ENCODE measurements around the gene PIGT.
A peak's percentile ranks its signal among the peaks of the same experiment; 100 is the strongest.
"Not testable (repeated sequence)": the region's sequence is repeated elsewhere in the genome, so short reads cannot be mapped to it uniquely, and the experiment has no call there.

Gene PIGT

DNA sequence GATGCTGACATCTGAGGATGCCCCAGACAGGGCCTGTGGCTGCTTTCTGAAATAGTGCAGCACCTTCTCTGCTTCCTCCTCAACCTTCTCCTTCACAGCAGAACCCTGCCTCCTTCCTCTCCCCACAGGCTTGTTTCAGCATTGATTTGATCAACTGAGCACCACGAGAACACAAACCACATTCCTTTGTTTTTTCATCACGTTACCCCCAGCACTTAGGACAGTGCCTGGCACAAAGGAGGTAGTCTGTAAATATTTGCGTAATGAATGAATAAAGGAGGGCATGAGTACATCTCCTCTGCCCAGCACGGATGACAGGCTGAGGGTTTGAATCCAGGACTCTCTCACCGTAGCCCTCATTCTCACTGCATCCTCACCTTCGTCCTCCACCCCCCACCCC, 32.3 kb downstream of the PIGT start:
- intact Hi-C loops (cut with DNase I), result loop anchor here (5.0 kb wide), 1 partner anchor 136 kb away; no protein-coding TSS in a partner anchor
- no peak for DNase-seq

DNA sequence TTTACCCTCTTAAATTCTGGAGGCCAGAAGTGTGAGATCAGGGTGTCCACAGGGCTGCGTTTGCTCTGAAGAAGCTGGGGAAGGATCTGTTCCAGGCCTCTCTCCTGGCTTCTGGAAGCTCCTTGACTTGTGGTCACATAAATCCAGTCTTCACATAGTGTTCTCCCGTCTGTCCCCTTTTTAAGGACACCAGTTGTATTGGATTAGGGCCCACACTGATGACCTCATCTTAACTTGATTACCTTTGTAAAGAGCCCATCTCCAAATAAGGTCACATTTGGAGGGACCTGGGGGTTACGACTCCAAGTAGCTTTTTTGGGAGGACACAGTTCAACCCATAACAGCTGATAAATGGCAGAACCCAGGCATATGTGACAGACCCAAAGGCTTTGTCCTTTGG, 33.6 kb downstream of the PIGT start:
- no peak for DNase-seq
- intact Hi-C loops (cut with DNase I), result loop anchor here (5.0 kb wide), 1 partner anchor 137 kb away; no protein-coding TSS in a partner anchor

DNA sequence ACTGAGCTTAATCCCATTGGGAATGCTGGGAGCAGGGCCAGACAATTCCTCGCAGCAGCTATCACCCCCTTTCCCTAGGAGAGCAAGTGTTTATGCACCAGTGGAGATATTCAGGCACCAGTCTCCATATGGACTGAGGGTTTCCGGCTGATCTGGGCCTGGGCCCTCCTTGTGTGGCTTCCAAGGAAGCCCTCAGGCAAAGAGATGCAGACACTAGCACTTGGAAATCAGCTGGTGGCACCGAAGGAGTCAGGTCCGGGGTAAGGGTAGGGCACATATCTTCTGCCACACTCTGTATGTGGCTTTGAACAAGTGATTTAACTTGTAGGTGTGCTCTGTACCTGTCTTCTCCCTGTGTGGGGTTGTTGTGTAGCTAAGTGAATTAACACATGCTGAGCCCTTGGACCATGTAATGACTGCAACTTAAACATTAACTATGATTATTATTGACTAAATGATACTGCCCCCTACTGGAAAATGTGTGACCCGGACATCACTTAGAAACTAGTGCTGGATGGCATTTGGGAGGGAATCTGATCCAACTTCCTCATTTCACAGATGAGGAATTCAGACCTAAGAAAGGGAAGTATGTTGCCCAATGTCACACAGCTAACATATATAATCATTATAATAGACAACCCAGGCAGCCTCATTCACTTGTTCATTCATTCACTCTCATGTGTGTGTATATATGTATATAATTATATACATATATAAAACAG, 34.3 kb downstream of the PIGT start:
- intact Hi-C loops (cut with DNase I), result no loop called here
- peak in 9 of 42 donors; percentile 16 to 68 (median 34) for DNase-seq

DNA sequence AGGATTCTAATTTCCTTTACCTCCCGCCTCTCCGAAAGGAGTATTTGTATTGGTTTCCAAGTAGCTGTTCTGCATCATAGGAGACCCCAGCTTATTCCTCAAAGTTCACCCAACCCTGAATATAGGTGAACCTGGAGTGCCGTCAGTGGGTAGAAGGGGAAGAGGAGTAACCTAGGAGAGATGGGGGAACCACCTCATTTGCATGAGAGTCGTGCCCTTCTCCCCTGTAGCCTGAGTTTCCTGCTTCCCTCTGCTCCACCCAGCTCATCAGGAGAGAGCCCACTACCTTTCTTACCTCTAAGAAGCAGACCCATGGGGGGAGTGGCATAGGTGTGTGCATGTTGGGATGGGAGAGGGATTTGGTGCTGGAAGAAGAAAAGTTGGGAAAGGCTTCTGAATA, 36.3 kb downstream of the PIGT start:
- no peak for DNase-seq
- intact Hi-C loops (cut with DNase I), result no loop called here

- DNase-seq, result peak in 19 of 42 donors; percentile 21 to 67 (median 48)
- intact Hi-C loops (cut with DNase I), result no loop called here
Observed at GRCh38 chr20:45452772-45453691, 37.1 kb downstream of the PIGT start.

GRCh38 chr20:45456632-45457031, 40.7 kb downstream of the PIGT start:
- intact Hi-C loops (cut with DNase I), result no loop called here
- peak in 1 of 42 donors; percentile 13 for DNase-seq

GRCh38 chr20:45459606-45460005, 43.7 kb downstream of the PIGT start:
- DNase-seq, result no peak
- intact Hi-C loops (cut with DNase I), result no loop called here

DNA sequence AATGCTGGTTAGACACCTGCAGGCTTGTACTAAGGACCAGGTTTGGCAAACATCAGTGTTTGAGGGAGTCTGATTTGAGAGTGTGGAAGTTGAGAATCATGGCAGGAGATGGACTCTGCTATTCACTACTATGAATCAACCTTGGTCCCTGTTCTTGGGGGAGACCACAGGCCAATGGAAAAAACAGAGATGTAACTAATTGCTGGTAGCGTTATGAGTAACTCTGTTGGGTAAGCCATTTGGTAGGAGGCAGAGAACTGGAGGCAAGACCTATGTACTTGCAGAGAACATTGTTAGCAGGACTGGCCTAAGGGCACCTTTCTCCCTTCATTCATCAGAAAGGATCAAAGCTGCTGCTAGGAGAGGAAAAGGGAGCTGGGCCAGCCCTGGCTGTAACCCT, 45.3 kb downstream of the PIGT start:
- DNase-seq, result no peak
- intact Hi-C loops (cut with DNase I), result no loop called here

DNA sequence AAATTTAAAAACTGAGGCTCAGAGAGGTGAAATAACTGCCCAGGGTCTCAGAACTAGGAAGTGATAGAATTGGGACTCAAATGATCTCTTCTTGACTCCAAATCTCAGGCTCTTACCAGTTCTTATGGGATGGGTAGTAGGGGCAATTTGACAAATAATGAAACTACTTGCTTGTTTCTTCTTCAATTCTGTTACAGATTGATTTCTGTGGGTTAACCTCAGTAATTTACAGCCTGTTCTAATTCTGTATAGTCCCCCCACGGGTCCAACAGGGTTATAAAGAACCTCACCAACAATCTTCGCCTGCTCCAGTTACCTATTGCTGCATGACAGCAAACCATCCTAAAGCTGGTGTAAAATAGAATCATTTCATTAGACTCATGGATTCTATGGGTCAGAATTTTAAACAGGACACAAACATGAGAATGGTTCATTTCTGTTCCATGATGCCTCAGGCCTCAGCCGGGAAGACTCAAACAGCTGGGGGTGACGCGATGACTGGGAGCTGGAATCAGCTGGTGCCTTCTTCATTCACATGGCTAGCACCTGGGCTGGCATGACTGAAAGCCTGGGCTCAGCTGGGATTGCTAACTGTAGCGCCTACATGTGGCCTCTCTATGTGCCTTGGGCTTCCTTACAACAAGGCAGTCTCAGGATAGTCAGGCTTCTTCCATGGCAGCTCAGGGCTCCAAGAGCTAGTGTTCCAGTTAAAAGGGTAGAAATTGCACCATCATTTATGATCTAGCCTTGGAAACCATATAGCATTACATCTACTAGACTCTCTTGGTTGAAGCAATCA, 47.0 kb downstream of the PIGT start:
- DNase-seq, result no peak
- intact Hi-C loops (cut with DNase I), result no loop called here

GRCh38 chr20:45463709-45464108, 47.8 kb downstream of the PIGT start:
- DNase-seq, result no peak
- intact Hi-C loops (cut with DNase I), result no loop called here

GRCh38 chr20:45465491-45466266, 49.7 kb downstream of the PIGT start:
- no peak for DNase-seq
- intact Hi-C loops (cut with DNase I), result no loop called here

DNA sequence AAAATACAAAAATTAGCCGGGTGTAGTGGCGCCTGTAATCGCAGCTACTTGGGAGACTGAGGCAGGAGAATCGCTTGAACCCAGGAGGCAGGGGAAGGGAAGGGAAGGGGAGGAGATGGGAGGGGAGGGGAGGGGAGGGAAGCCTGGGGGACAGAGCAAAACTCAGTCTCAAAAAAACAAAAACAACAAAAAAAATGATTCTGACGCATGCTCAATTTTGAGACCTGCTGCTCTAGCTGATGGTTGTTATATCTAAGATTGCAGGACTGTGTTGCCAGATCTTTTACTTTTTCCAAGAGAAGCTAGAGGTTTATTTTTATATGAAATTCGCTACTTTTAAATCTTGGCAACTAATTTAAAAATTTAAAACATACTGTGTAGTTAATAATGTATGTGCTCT, 51.2 kb downstream of the PIGT start:
- no peak for DNase-seq
- intact Hi-C loops (cut with DNase I), result no loop called here

- peak in 31 of 42 donors; percentile 14 to 81 (median 44) for DNase-seq
- intact Hi-C loops (cut with DNase I), result no loop called here
Observed at GRCh38 chr20:45467861-45468260, 51.9 kb downstream of the PIGT start.

GRCh38 chr20:45469336-45470261, 53.7 kb downstream of the PIGT start, which contains the start of gene WFDC2:
TSS of gene WFDC2 (plus strand) at chr20:45469753. CDS start at chr20:45469782, 29 bp downstream.
- intact Hi-C loops (cut with DNase I), result no loop called here
- peak in 21 of 42 donors; percentile 7 to 52 (median 28) for DNase-seq

DNA sequence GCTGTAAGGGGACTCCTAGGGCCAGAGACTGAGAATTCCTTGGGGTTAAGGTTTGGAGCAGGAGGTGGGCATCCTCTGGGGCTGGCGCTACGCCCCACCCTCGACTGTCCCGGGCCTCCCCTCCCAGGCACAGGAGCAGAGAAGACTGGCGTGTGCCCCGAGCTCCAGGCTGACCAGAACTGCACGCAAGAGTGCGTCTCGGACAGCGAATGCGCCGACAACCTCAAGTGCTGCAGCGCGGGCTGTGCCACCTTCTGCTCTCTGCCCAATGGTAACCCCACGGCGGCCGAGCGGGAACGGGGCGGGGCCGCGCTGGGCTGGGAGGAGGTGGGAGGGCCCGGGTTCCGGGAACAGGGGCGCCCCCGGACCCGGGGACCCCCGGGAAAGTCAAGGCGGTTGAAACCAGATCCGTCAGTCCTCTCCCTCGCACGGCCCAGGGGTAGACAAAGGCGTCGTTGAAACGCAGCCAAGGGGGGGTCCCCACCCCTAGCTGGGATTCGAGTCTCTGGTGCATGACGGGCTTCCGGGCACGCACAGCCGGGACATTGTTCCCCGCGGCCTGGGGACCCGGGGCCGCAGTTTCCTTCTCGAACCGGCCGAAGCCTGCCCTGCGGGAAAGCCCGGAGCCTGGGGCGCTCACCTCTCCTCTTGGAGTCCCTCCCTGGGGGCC, 54.5 kb downstream of the PIGT start:
- peak in 40 of 42 donors; percentile 24 to 84 (median 60) for DNase-seq

GRCh38 chr20:45470937-45471336, 55.0 kb downstream of the PIGT start:
- DNase-seq, result peak in 31 of 42 donors; percentile 21 to 72 (median 40)
- intact Hi-C loops (cut with DNase I), result no loop called here

More for the DNA sequence above, 54.5 kb downstream of the PIGT start:
- intact Hi-C loops (cut with DNase I), result no loop called here

- intact Hi-C loops (cut with DNase I), result not testable (repeated sequence)
Observed at GRCh38 chr20:45472286-45472685, 56.3 kb downstream of the PIGT start.

More at GRCh38 chr20:45472286-45472685, 56.3 kb downstream of the PIGT start:
- DNase-seq, result not testable (repeated sequence)
